OCI-LY7 (cell line): ENCODE measurements around the gene BTBD9.

ENCODE experiments used
- EZH2phosphoT487 ChIP-seq: fragments of 200-600 bp; sonication (generic); IDR thresholded peaks from 2 replicates; pipeline ENCODE4 v1.6.1; 2018; ENCODE audit warnings: low read depth, borderline replicate concordance, mild to moderate bottlenecking, mixed run types, antibody characterized with exemption, low read length, moderate library complexity, mixed read lengths
- TF ChIP-seq, protein P1 (sequence below): fragments of 200-600 bp; sonication (generic); conservative IDR thresholded peaks from 2 replicates; pipeline ENCODE4 v1.5.1; 2014; ENCODE audit warnings: mild to moderate bottlenecking, antibody characterized with exemption, low read length, moderate library complexity, mixed read lengths

DNA sequence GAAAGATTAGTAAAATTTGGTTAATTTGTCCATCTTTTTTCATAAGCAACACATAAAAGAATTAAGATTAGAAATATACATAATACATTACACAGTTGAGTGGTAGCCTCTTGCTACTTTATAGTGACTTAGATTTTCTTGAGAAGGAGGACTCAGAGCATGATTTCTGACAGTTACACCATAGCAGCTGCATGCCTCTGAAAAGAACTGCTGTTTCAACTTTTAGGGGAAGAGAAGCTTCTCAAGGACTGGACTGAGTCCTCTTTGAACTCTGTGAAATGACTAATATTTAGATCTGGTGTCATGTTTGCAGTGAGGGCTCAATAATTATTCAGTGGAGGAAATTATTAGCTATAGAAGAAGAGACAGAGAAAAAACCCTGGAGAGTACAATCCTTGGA is 272.5 kb downstream of the BTBD9 start:
- TF ChIP-seq, protein P1, sequence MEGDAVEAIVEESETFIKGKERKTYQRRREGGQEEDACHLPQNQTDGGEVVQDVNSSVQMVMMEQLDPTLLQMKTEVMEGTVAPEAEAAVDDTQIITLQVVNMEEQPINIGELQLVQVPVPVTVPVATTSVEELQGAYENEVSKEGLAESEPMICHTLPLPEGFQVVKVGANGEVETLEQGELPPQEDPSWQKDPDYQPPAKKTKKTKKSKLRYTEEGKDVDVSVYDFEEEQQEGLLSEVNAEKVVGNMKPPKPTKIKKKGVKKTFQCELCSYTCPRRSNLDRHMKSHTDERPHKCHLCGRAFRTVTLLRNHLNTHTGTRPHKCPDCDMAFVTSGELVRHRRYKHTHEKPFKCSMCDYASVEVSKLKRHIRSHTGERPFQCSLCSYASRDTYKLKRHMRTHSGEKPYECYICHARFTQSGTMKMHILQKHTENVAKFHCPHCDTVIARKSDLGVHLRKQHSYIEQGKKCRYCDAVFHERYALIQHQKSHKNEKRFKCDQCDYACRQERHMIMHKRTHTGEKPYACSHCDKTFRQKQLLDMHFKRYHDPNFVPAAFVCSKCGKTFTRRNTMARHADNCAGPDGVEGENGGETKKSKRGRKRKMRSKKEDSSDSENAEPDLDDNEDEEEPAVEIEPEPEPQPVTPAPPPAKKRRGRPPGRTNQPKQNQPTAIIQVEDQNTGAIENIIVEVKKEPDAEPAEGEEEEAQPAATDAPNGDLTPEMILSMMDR = no peak
- no peak for TF ChIP-seq EZH2phosphoT487
